Jurkat, Clone E6-1 (cell line): Measurements from ENCODE around the gene MIER2. TPM values are rescaled to one million over a fixed set of nuclear protein-coding genes. Genes with fewer than 3 reads are reported as not detected.
"Not testable (repeated sequence)": the region's sequence is repeated elsewhere in the genome, so short reads cannot be mapped to it uniquely, and the experiment has no call there.

ENCODE experiments used
- DNase-seq: peaks from one replicate; pipeline ENCODE4 v3.0.0-alpha.2; 2011; ENCODE audit warnings: low read depth, low spot score
- H3K4me3 ChIP-seq: 2 replicates; pipeline ENCODE4 v1.5.1; 2011; ENCODE audit warnings: mild to moderate bottlenecking, low read length, control low read depth, moderate library complexity
- polyA plus RNA-seq: library from polyadenylated mRNA; unstranded; fragments of >200 nt; gene quantifications from one replicate; pipeline ENCODE4 v1.2.1, GENCODE V29; 2012; ENCODE audit warnings: missing spikeins; ENCODE audit not compliant: insufficient read length, insufficient read depth

The MIER2 gene
- polyA plus RNA-seq, result 27.6 TPM

- peak; percentile 42 for DNase-seq
Observed at GRCh38 chr19:344625-345319, at the start of gene MIER2. Gene MIER2 (minus strand): TSS chr19:344796. CDS start chr19:344782, 14 bp downstream.

GRCh38 chr19:393560-393959, 49.0 kb upstream of the MIER2 start:
- not testable (repeated sequence) for H3K4me3 ChIP-seq, DNase-seq

More at GRCh38 chr19:344625-345319, at the start of gene MIER2:
- H3K4me3 ChIP-seq, result peak within 1 kb of the TSS; percentile 71

GRCh38 chr19:392375-392970, 47.9 kb upstream of the MIER2 start:
- no peak overlapping the region for H3K4me3 ChIP-seq
- no peak for DNase-seq

- H3K4me3 ChIP-seq, result no peak overlapping the region
Observed at GRCh38 chr19:391726-392374, 47.3 kb upstream of the MIER2 start.

GRCh38 chr19:391207-391557, 46.6 kb upstream of the MIER2 start:
- no peak overlapping the region for H3K4me3 ChIP-seq
- DNase-seq, result no peak

More at GRCh38 chr19:391726-392374, 47.3 kb upstream of the MIER2 start:
- DNase-seq, result no peak

- H3K4me3 ChIP-seq, result no peak overlapping the region
- DNase-seq, result no peak
Observed at GRCh38 chr19:390386-391206, 46.0 kb upstream of the MIER2 start.

- no peak overlapping the region for H3K4me3 ChIP-seq
- DNase-seq, result no peak
Observed at GRCh38 chr19:389935-390289, 45.3 kb upstream of the MIER2 start.

- H3K4me3 ChIP-seq, result no peak overlapping the region
- no peak for DNase-seq
Observed at GRCh38 chr19:389255-389934, 44.8 kb upstream of the MIER2 start.

GRCh38 chr19:388691-389090, 44.1 kb upstream of the MIER2 start:
- H3K4me3 ChIP-seq, result no peak overlapping the region

GRCh38 chr19:387777-388176, 43.2 kb upstream of the MIER2 start:
- DNase-seq, result no peak
- H3K4me3 ChIP-seq, result no peak overlapping the region

More at GRCh38 chr19:388691-389090, 44.1 kb upstream of the MIER2 start:
- no peak for DNase-seq

- not testable (repeated sequence) for H3K4me3 ChIP-seq, DNase-seq
Observed at GRCh38 chr19:386632-387301, 42.2 kb upstream of the MIER2 start.

GRCh38 chr19:386189-386588, 41.6 kb upstream of the MIER2 start:
- DNase-seq, H3K4me3 ChIP-seq: not testable (repeated sequence)

- H3K4me3 ChIP-seq, result no peak overlapping the region
- no peak for DNase-seq
Observed at GRCh38 chr19:384799-385169, 40.2 kb upstream of the MIER2 start.

- no peak for DNase-seq
- no peak overlapping the region for H3K4me3 ChIP-seq
Observed at GRCh38 chr19:383922-384798, 39.6 kb upstream of the MIER2 start.

- no peak overlapping the region for H3K4me3 ChIP-seq
Observed at GRCh38 chr19:383040-383439, 38.4 kb upstream of the MIER2 start.

GRCh38 chr19:382578-382977, 38.0 kb upstream of the MIER2 start:
- peak; percentile 63 for DNase-seq

More at GRCh38 chr19:383040-383439, 38.4 kb upstream of the MIER2 start:
- no peak for DNase-seq

GRCh38 chr19:381901-382300, 37.3 kb upstream of the MIER2 start:
- not testable (repeated sequence) for H3K4me3 ChIP-seq, DNase-seq

More at GRCh38 chr19:382578-382977, 38.0 kb upstream of the MIER2 start:
- not testable (repeated sequence) for H3K4me3 ChIP-seq
